GM12878 (cell line): ENCODE measurements around the gene SEC11A. TPM values are rescaled to one million over a fixed set of nuclear protein-coding genes. Genes with fewer than 3 reads are reported as not detected.

ENCODE experiments used
- ATAC-seq: fragments of 200-7000 bp; cut with Tn5 transposase; 3 replicates; pipeline ENCODE4 v1.9.1; 2020; ENCODE audit warnings: mild to moderate bottlenecking, moderate library complexity
- BruUV-seq: library from RNA; stranded (reverse); fragments of 400-500 nt; replicated peaks from 2 replicates; lab custom pipeline; 2021; lab: Mats Ljungman, UMichigan
- CTCF ChIA-PET: fragments of 300-600 bp; sonication (Branson Sonifier 250); formaldehyde crosslinking; extraction: SDS; loops from one replicate; lab custom pipeline; 2021; ENCODE audit warnings: inconsistent platforms; lab: Yijun Ruan, JAX
- POLR2A ChIA-PET: fragments of 350-600 bp; formaldehyde crosslinking; extraction: SDS; loops from one replicate; lab custom pipeline; 2021; ENCODE audit warnings: inconsistent platforms; lab: Charles Lee
- RAD21 ChIA-PET: fragments of 300-600 bp; sonication (Branson Sonifier 250); formaldehyde crosslinking; loops from one replicate; lab custom pipeline; 2023; ENCODE audit warnings: antibody characterized with exemption; ENCODE audit not compliant: unreplicated experiment; lab: Charles Lee
- SMC1A ChIA-PET: fragments of 300-600 bp; sonication (Branson Sonifier 250); formaldehyde crosslinking; loops from one replicate; lab custom pipeline; 2023; ENCODE audit not compliant: unreplicated experiment, uncharacterized antibody; lab: Charles Lee
- DNase-seq: peaks from one replicate; pipeline ENCODE4 v3.0.0-alpha.2; 2011; ENCODE audit warnings: low read depth, low spot score
- FAIRE-seq: peaks from 3 replicates; lab custom pipeline; 2011; peaks lifted over from hg19 to GRCh38; lab: Jason Lieb, UNC
- H2AFZ ChIP-seq: 2 replicates; pipeline ENCODE4 v1.6.0; 2011; ENCODE audit warnings: low read depth, low read length, control low read depth; ENCODE audit not compliant: control insufficient read depth
- H3K27ac ChIP-seq: 2 replicates; pipeline ENCODE4 v1.5.1; 2011; ENCODE audit warnings: control low read depth; ENCODE audit not compliant: control insufficient read depth, insufficient read depth
- H3K27me3 ChIP-seq, 2 experiments: replicated peaks in 1 of 2; 2 replicates each; pipeline versions ENCODE4 v1.6.0 to v1.6.1; 2011; ENCODE audit warnings: low read length in 1 of 2; ENCODE audit not compliant: control insufficient read depth in 2 of 2, insufficient read depth in 2 of 2
- H3K36me3 ChIP-seq, 2 experiments: 2 replicates each; pipeline ENCODE4 v1.5.1; 2011; ENCODE audit warnings: low read length in 1 of 2; ENCODE audit not compliant: control insufficient read depth in 2 of 2, insufficient read depth in 2 of 2
- H3K4me1 ChIP-seq: 2 replicates; pipeline ENCODE4 v1.6.1; 2011; ENCODE audit warnings: mild to moderate bottlenecking, low read length, moderate library complexity, mixed read lengths; ENCODE audit not compliant: control insufficient read depth, insufficient read depth
- H3K4me2 ChIP-seq: 2 replicates; pipeline ENCODE4 v1.6.0; 2011; ENCODE audit warnings: control low read depth; ENCODE audit not compliant: control insufficient read depth, insufficient read depth
- H3K4me3 ChIP-seq: fragments of 200-600 bp; sonication (generic); 2 replicates; pipeline ENCODE4 v1.5.1; 2016
- H3K79me2 ChIP-seq: 2 replicates; pipeline ENCODE4 v1.6.0; 2011; ENCODE audit warnings: low read length; ENCODE audit not compliant: control insufficient read depth, insufficient read depth
- H3K9ac ChIP-seq: 2 replicates; pipeline ENCODE4 v1.8.0; 2011; ENCODE audit warnings: low read length, control low read depth, mixed read lengths; ENCODE audit not compliant: control insufficient read depth, insufficient read depth
- H3K9me3 ChIP-seq: replicated peaks from 3 replicates; pipeline ENCODE4 v1.5.1; 2011; ENCODE audit warnings: mild to moderate bottlenecking, low read length; ENCODE audit not compliant: control insufficient read depth, insufficient read depth
- H4K20me1 ChIP-seq: 2 replicates; pipeline ENCODE4 v1.6.0; 2011; ENCODE audit not compliant: control insufficient read depth, insufficient read depth
- ATF7 ChIP-seq: fragments of 450-650 bp; IDR thresholded peaks from 2 replicates; pipeline ENCODE4 v1.6.1; 2016; ENCODE audit warnings: low read depth, mild to moderate bottlenecking
- CBX5 ChIP-seq: sonication (generic); IDR thresholded peaks from 2 replicates; pipeline ENCODE4 v1.6.1; 2016; ENCODE audit warnings: low read depth, moderate library complexity, mild to moderate bottlenecking, inconsistent platforms
- CTCF ChIP-seq, 3 experiments: IDR thresholded peaks in 2 of 3; conservative IDR thresholded peaks in 1 of 3; 2 replicates each; pipeline ENCODE4 v1.5.1; 2011; ENCODE audit warnings: low read depth in 3 of 3, low read length in 3 of 3, mild to moderate bottlenecking in 3 of 3, control low read depth in 2 of 3, moderate library complexity in 2 of 3, inconsistent platforms in 1 of 3, mixed read lengths in 1 of 3; ENCODE audit not compliant: control insufficient read depth in 2 of 3, insufficient read depth in 1 of 3; ENCODE audit errors: extremely low read depth in 1 of 3
- IKZF1 ChIP-seq: fragments of 450-650 bp; conservative IDR thresholded peaks from 2 replicates; pipeline ENCODE4 v1.6.1; 2017; ENCODE audit warnings: antibody characterized with exemption, mild to moderate bottlenecking
- RAD51 ChIP-seq: fragments of 450-650 bp; IDR thresholded peaks from 2 replicates; pipeline ENCODE4 v1.6.1; 2016; ENCODE audit warnings: moderate library complexity, mild to moderate bottlenecking, inconsistent platforms
- SIN3A ChIP-seq: IDR thresholded peaks from 2 replicates; pipeline ENCODE4 v1.6.1; 2012; ENCODE audit warnings: low read depth, low read length, improper control_type of control experiment
- SMAD1 ChIP-seq: fragments of 450-650 bp; IDR thresholded peaks from 2 replicates; pipeline ENCODE4 v1.6.1; 2018; ENCODE audit warnings: mild to moderate bottlenecking, low read depth; ENCODE audit not compliant: partially characterized antibody
- STAT1 ChIP-seq: fragments of 450-650 bp; conservative IDR thresholded peaks from 2 replicates; pipeline ENCODE4 v1.6.1; 2014; ENCODE audit warnings: antibody characterized with exemption, mild to moderate bottlenecking
- TAF1 ChIP-seq: IDR thresholded peaks from 2 replicates; pipeline ENCODE4 v1.6.1; 2011; ENCODE audit warnings: mild to moderate bottlenecking, low read depth, low read length, borderline replicate concordance
- TCF12 ChIP-seq: IDR thresholded peaks from 2 replicates; pipeline ENCODE4 v1.6.1; 2011; ENCODE audit warnings: low read depth, mild to moderate bottlenecking, low read length
- TCF3 ChIP-seq: IDR thresholded peaks from 2 replicates; pipeline ENCODE4 v1.6.1; 2012; ENCODE audit warnings: low read depth, mild to moderate bottlenecking, low read length, borderline replicate concordance; ENCODE audit not compliant: insufficient read depth
- YY1 ChIP-seq: IDR thresholded peaks from 2 replicates; pipeline ENCODE4 v1.6.1; 2011; ENCODE audit warnings: low read depth, mild to moderate bottlenecking, low read length
- ZBED1 ChIP-seq: IDR thresholded peaks from 2 replicates; pipeline ENCODE4 v1.6.1; 2016; ENCODE audit warnings: borderline replicate concordance
- ZNF384 ChIP-seq: IDR thresholded peaks from 2 replicates; pipeline ENCODE4 v1.6.1; 2012; ENCODE audit warnings: low read depth, mild to moderate bottlenecking, low read length, improper control_type of control experiment, borderline replicate concordance
- ZNF687 ChIP-seq: fragments of 450-650 bp; IDR thresholded peaks from 2 replicates; pipeline ENCODE4 v1.6.1; 2017; ENCODE audit warnings: mild to moderate bottlenecking, moderate library complexity
- ZSCAN29 ChIP-seq: fragments of 450-650 bp; IDR thresholded peaks from 2 replicates; pipeline ENCODE4 v1.6.1; 2017; ENCODE audit warnings: mild to moderate bottlenecking, moderate library complexity
- WGBS: methylation state at CpG from one replicate; pipeline ENCODE4 v1.1.6; 2016; ENCODE audit warnings: low lambda C conversion rate; ENCODE audit not compliant: insufficient replicate concordance, insufficient coverage; ENCODE audit errors: missing lambda C conversion rate; 5-methylcytosine and 5-hydroxymethylcytosine counted together
- in situ Hi-C: fragments of 300-500 bp; cut with MboI; formaldehyde crosslinking; loops from 9 replicates; pipeline ENCODE4 v1.14.3; 2018; ENCODE audit warnings: mixed read lengths
- intact Hi-C: fragments of 100-400 bp; cut with micrococcal nuclease; formaldehyde crosslinking; loops from one replicate; pipeline ENCODE4 v1.14.2; 2022; ENCODE audit not compliant: unreplicated experiment
- polyA plus RNA-seq, 11 experiments: library from polyadenylated mRNA; depleted of rRNA in 4 of 11; unstranded in 6 of 11; stranded (reverse) in 5 of 11; fragments of >200 nt; fragmentation: Nextera tagmentation in 4 of 11; fragmentation: Illumina TruSeq in 1 of 11; extraction: Ambion mirVana in 4 of 11; extraction: Trizol in 1 of 11; gene quantifications; 1 replicate in 1 of 11; 2 replicates in 10 of 11; pipeline versions ENCODE4 v1.2.1 to v1.2.3, GENCODE V29; 2011 to 2016; ENCODE audit warnings: inconsistent platforms in 2 of 11, missing spikeins in 2 of 11, low read depth in 1 of 11
- total RNA-seq, 4 experiments: library from RNA; depleted of rRNA in 3 of 4; stranded (reverse); fragments of >200 nt in 3 of 4; fragmentation: Illumina TruSeq in 1 of 4; extraction: Trizol in 1 of 4; gene quantifications; 2 replicates each; pipeline versions ENCODE4 v1.2.1 to v1.2.3, GENCODE V29; 2013 to 2021

The SEC11A gene
- total and polyA plus RNA-seq, 10 of the 15 experiments (the other 5 are each of a cell fraction or from before 2014, with no cell fraction given): 99.2 to 159 (median 143) TPM

- no peaks in the 10 kb centered on the region for H3K9me3 ChIP-seq
- H3K4me3 ChIP-seq: peak within 1 kb of the TSS; percentile 84
- peaks cover 51% of the 10 kb centered on the region for H3K79me2 ChIP-seq
- H3K9ac ChIP-seq: peak within 1 kb of the TSS; percentile 96
- WGBS: under 1% methylated on average over 33 of the region's 127 CpGs
- in situ Hi-C loops (no loop called here), intact Hi-C loops (loop anchor here (1.0 kb wide), 3 partner anchors 12 to 94 kb away; partner anchors contain the start of genes SEC11A and WDR73)
- ChIA-PET RAD21 (interaction anchor here (0.9 to 4.4 kb wide), 6 partner anchors 13 to 117 kb away, joined by 3 to 31 read pairs (median 6); partner anchors contain the start of gene SEC11A), POLR2A (interaction anchor here (0.6 to 2.7 kb wide), 6 partner anchors 13 to 90 kb away, joined by 5 to 18 read pairs (median 6); partner anchors contain the start of gene NMB), SMC1A (interaction anchor here (0.8 to 4.8 kb wide), 8 partner anchors 13 to 78 kb away, joined by 3 to 34 read pairs (median 4); partner anchors contain the start of gene SEC11A), CTCF (interaction anchor here (1.0 kb wide), 2 partner anchors 37 to 93 kb away, joined by 3 read pairs; no protein-coding TSS in a partner anchor)
- ATAC-seq (peak; percentile 51), FAIRE-seq (no peak), DNase-seq (no peak)
- H2AFZ ChIP-seq: peak within 1 kb of the TSS; percentile 92
- H3K4me1 ChIP-seq: peaks cover 15% of the 10 kb centered on the region
- H3K36me3 ChIP-seq: peaks cover 0 to 4% of the 10 kb centered on the region in 2 experiments; a peak in 1 of 4 replicates
- BruUV-seq: no TSS peak
- H4K20me1 ChIP-seq: no peaks in the 10 kb centered on the region
- peak within 1 kb of the TSS; percentile 90 for H3K27ac ChIP-seq
- peak within 1 kb of the TSS; percentile 85 for H3K4me2 ChIP-seq
- no peaks in the 10 kb centered on the region for H3K27me3 ChIP-seq
- TF ChIP-seq ZNF687: no peak
- peak; percentile 91 for TF ChIP-seq YY1
- TF ChIP-seq ATF7: no peak
- TF ChIP-seq SMAD1: no peak
- TF ChIP-seq TAF1: peak; percentile 27; the same call in 1 of the 2 replicates
- TF ChIP-seq RAD51: no peak
- TF ChIP-seq TCF3: 0 out of 2 replicates have a peak, but pooled peaks have one; percentile 5
- TF ChIP-seq ZSCAN29: 0 out of 2 replicates have a peak, but pooled peaks have one; percentile 18
- peak in 2 of 3 experiments; percentile 25; a peak in 3 of 6 replicates for TF ChIP-seq CTCF (IDR thresholded peaks at IDR 0.05 in 2 of 3, conservative IDR thresholded peaks at IDR 0.05 in 1 of 3; ENCODE audit: control insufficient read depth in 2 of 3, extremely low read depth in 1 of 3, insufficient read depth in 1 of 3, low read depth in 3 of 3, low read length in 3 of 3)
- no peak for TF ChIP-seq TCF12
- TF ChIP-seq STAT1: no peak; the same call in 1 of the 2 replicates
- no peak for TF ChIP-seq ZNF384
- TF ChIP-seq CBX5: no peak
- no peak for TF ChIP-seq SIN3A
- TF ChIP-seq IKZF1: peak; percentile 72
- TF ChIP-seq ZBED1: no peak
Measured at GRCh38 chr15:84748274-84749110, 32.6 kb upstream of the SEC11A start, which contains the start of gene ZNF592. Gene ZNF592 (plus strand): TSS chr15:84748592. CDS start chr15:84782676, 34,084 bp downstream.
